HK-2 (cell line): ENCODE data around the gene ADIPOQ.
"Not testable (repeated sequence)": the region's sequence is repeated elsewhere in the genome, so short reads cannot be mapped to it uniquely, and the experiment has no call there.

Experiments
- DNase-seq: peaks from one replicate; pipeline ENCODE4 v3.0.0-alpha.2; 2018; ENCODE audit not compliant: unreplicated experiment

Gene ADIPOQ

DNA sequence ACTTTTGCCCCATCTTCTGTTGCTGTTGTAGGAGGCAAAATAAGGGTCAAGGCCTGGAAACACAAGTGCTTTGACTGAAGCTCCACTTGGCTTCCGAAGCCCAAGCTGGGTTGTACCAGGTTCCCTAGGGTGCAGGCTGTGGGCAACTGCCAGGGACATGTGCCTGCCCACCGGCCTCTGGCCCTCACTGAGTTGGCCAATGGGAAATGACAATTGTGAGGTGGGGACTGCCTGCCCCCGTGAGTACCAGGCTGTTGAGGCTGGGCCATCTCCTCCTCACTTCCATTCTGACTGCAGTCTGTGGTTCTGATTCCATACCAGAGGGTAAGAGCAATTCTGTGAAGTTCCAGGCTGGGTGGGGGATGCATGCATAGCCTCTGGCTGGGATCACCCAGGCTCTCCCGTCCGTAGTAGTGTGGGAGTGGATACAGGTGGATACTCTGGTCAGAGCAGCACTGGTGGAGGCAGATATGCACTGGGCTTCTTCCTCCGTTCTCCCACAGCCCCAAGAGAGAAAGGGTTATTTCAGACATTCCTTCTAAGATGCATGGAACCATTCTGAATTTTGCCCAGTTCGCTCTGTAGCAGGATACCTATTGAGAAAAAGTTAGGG lies at the start of gene ADIPOQ:
TSS of gene ADIPOQ (plus strand) at position 285 of the 613 bp plus-strand sequence. CDS start 10,349 bp downstream, outside the sequence.
- no peak for DNase-seq

DNA sequence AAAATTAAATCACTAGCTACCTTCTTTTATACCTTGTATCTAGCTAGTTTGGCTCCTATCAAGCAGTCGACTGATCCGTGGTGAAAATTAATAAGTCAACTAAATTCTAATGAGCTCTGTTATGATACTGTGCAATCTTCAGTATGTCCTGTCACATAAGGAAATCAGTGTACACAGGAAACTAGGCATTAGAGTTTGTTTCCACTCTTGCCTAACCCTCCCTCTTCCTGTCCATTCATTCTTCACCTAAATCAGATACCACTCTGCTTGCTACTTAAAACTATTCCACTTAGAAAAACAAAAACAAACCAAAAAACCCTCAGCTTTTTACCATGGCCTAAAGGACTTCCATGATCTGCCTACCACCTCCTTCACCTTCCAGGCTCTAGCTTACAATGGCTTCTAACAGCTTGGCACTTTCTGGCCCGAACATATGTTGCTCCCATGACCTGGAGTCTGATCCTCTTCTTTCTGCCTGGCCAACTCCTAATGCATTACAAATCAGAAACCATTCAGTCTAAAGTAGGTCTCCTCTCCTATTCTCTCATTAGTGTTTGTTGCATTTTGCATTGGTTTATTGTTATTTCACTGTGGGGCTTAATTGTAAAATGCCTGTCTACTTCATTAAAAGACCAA lies 44.2 kb upstream of the ADIPOQ start:
- no peak for DNase-seq

DNA sequence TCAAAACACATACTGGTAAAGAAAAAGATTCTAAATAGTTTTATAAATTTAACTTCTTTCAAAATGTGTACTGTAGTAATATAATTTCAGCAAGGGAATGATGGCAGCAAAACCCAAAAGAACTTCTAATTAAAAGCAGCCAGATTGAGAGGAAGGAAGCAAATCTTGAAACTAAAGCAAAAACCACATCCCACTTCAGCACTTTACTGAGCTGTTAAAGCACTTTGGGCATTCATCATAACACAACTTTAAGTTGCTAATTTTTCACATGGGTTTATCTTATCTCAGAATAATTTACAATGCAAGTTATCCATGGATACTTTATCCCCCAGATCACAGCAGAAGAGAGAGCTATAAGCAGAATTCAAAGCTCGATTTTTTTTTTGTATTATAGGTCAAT lies 42.2 kb upstream of the ADIPOQ start:
- no peak for DNase-seq

DNA sequence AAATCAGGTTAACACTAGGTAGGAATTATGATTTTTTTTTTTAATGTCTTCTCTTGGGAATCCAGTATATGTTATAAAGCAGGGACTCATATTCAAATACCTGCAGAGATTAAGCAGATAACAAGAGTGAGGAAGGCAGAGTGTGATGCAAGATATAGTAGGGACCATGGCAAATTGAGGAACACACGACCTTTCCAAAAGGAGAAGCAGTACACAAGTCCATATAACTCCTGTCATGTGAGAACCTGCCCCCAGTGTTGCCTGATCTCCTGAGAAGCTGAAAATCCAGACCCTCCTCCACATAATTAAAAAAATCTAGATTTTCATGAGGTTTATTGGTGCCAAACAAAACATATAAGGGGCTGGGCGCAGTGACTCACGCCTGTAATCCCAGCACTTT lies 39.8 kb upstream of the ADIPOQ start:
- DNase-seq, result no peak

DNA sequence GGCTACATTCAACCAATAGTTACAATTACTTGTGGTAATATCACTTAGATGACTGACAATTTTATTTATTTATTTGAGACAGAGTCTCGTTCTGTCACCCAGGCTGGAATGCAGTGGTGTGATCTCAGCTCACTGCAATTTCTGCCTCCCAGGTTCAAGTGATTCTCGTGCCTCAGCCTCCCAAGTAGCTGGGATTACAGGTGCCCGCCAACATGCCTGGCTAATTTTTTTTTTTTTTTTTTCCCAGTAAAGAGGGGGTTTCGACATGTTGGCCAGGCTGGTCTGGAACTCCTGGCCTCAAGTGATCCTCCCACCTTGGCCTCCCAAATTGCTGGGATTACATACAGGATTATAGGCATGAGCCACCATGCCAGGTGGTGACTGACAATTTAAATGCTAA lies 39.1 kb upstream of the ADIPOQ start:
- DNase-seq, result not testable (repeated sequence)

DNA sequence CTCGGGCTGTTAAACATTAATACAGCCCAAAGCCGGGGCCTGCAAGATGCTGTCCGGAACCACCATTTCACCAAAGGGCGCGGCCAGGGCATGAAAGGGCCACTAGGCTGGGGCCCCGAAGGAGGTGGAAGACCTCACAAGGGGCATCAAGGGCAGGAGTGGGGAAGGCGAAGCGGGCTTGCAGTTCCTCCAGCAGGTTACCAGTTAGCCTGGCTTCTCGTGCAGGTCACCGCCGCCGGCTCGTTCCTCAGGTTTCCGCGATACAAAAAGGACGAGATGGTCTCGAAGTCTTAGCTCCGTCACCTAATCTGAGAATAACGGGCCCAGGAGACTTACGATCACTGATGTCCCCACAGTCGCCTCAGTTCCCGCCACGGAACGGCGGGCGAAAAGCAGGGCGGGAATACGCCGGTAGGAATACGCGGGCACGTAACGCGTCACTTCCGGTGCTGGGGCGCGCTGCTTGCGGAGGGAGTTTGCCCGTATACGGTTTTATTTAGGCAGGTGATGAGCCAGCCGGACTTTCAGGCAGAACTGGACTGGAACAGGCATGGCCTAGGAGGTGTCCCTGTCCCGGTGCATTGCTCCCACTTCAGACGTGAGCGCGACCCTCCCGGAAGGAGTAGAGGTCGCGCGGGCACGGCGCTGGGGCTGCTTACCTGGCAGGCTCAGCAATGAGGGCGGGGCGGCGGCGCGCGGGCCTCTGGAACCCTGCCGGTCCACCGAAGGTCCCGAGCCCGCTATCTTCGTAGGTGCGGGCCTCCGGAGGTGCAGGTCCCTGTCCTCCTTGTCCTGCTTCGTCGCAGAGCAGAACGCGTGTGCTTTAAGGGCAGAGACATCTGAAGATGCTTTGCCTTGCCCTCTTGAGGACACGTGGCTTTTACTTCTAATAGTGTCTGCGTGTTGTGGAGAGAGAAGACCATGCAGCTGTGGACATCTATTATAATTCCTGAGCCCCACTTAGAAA lies 36.1 kb upstream of the ADIPOQ start, which contains the start of gene RFC4:
TSS of gene RFC4 (minus strand) at position 394 of the 967 bp plus-strand sequence. CDS start 1,769 bp downstream, outside the sequence.
- peak; percentile 87 for DNase-seq

DNA sequence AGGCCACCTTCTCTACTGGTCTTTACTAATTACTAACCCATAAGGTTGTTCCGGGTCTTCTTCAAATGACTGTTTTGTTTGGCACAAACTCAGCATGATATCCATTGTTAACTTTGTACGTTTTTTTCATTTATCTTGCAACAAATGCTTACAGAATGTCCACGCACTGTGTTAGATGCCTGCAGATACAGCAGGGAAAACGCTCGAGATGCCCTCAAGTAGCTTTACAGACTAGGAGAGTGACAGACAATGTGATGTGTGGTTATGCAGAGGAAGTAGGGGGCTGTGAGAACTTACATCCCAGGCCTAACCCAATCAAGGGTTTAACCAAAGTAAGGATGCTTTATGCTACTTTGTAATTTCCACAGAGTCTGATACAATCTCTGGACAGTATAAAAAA lies 35.3 kb upstream of the ADIPOQ start:
- DNase-seq, result no peak

DNA sequence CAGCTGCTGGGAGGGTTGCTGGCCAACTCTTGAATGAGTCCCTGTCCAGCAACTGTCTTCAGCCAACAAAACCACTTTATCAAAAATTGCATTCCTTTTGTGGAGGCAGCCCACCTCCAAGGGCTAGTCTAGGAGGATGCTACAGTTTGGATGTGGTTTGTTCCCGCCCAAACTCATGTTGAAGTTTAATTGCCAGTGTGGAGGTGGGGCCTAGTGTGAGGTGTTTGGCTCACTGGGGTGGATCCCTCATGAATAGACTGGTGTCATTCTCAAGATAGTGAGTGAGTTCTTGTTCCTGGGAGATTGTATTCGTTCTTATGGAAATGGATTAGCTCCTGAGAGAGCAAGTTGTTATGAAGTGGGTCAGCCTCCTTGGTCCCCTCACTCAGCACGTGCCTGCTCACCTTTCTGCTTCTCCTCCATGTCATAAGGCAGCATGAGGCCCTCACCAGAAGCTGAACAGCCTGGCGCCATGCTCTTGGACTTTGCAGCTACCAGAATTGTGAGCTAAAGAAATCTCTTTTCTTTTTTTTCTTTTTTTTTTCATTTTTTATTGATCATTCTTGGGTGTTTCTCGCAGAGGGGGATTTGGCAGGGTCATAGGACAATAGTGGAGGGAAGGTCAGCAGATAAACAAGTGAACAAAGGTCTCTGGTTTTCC lies 32.0 kb upstream of the ADIPOQ start:
- no peak for DNase-seq

DNA sequence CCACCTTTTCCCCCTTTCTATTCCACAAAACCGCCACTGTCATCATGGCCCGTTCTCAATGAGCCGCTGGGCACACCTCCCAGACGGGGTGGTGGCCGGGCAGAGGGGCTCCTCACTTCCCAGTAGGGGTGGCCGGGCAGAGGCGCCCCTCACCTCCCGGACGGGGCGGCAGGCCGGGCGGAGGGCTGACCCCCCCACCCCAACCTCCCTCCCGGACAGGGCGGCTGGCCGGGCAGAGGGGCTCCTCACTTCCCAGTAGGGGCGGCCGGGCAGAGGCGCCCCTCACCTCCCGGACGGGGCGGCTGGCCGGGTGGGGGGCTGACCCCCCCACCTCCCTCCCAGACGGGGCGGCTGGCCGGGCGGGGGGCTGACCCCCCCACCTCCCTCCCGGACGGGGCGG lies 31.2 kb upstream of the ADIPOQ start:
- not testable (repeated sequence) for DNase-seq

DNA sequence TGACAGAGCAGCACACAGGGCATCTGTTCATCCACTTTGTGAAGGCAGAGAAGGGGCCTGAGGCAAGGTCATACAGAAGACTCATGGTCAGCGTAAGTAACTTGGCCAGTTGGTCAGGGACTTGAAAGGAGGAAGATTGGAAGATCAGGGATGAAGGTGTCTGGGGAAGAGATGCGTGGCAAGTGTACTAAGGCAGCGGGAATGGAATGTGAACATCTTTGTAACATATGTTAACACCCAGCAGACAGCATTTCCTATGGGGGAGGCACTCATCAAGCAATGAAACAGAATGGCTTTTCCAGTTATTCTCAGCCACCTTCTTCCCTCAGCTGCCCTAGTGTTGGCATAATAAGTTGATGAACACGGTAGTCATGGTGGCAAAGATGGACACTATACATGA lies 28.4 kb upstream of the ADIPOQ start:
- no peak for DNase-seq

DNA sequence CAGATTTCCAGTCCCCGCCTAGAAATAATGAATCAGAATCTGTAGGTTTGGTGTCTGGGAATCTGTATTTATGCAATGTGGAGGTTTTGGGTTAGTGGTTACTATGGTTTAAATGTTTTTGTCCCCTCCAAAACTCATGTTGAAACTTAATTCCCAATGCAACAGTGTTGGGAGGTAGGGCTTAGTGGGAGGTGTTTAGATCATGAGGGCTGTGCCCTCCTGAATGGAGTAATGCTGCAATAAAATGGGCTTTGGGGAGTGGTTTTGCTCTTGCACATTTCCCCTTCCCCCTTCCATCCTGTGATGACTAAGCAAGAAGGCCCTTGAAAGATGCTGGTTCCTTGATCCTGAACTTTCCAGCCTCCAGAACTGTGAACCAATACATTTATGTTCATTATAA lies 27.1 kb upstream of the ADIPOQ start:
- no peak for DNase-seq

DNA sequence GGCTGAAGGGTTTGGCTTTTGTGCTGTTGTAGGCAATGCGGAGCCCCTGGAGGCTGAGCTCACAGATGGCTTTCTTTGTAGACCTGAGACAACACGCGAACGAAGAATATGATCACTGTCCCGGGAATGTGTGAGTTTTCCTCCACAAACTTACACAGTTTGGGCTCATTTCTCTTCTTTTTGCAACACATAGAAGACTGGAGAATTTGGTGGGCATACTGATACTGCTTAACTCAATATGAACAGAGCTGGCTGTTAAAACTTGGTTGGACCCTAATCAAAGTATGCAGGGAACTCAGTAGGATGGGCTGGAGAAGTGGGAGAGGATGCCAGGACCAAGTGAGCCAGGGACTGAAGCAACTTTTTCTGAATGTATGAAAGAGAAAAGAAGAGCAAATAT lies 24.0 kb upstream of the ADIPOQ start:
- no peak for DNase-seq

DNA sequence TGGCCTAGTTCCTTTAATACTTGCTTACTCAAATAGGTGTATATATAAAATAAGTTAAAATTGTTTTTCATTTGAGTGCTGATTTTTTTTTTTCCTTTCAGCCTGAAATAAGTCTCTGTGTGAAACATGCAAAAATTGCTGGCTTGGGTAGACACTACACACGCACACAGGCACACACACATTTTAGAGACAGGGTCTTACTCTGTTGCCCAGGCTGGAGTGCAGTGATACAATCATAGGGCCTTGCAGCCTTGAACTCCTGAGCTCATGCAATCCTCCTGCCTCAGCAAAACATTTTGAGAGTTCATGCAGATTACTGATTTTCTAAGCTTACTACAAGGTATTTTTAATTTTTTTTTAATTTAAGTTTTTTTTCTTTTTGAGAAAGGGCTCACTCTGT lies 23.6 kb upstream of the ADIPOQ start:
- no peak for DNase-seq

DNA sequence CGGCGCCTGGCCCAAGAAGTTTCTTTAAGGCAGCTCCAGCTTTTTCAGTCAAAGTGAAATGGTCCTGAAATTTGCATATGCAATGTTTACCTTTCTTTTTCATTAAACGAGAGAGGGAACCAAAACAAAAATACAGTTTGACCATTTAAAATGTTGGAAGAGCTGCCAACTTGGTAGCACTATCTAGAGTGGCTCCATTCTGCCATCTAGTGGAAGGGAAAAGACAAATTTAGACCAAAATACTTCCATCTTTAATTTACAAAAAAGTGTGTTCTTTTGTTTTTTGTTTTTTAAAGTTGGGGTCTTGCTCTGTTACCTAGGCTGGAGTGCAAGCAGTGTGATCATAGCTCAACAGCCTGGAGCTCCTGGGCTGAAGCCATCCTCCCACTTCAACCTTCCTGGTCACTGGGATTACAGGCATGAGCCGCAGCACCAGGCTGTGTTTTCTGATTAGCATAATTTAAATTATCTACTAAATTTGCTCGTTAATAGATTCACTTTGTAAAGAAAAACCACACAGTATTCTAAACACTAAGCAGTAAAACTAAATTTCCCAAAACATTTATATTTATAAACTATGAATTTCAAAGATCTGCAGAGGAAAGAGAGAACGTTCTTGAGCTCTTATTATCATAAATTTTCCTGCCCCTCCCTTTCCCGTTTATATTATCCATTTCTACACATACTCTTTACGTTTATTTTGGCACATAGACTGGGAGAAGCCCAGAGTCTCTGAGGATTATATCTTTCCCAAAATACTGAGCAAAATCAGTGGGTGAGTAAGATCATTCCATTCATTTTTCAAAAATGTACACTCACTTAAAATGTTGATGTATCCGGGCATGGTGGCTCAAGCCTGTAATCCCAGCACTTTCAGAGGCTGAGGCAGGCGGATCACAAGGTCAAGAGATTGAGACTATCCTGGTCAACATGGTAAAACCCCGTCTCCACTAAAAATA lies 20.8 kb upstream of the ADIPOQ start:
- no peak for DNase-seq

DNA sequence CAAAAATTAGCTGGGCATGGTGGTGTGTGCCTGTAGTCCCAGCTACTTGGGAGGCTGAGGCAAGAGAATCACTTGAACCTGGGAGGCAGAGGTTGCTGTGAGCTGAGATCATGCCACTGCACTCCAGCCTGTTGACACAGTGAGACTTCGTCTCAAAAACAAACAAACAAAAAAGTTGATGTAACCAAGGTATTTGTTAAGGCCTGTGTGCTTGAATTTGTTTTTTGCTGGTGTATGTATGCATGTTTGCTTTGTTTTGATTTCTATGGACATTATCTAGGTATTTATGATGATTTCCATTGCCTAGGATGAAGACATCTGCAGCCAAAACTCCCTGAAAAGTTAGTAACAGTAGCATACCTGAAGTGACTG lies 20.1 kb upstream of the ADIPOQ start:
- not testable (repeated sequence) for DNase-seq

DNA sequence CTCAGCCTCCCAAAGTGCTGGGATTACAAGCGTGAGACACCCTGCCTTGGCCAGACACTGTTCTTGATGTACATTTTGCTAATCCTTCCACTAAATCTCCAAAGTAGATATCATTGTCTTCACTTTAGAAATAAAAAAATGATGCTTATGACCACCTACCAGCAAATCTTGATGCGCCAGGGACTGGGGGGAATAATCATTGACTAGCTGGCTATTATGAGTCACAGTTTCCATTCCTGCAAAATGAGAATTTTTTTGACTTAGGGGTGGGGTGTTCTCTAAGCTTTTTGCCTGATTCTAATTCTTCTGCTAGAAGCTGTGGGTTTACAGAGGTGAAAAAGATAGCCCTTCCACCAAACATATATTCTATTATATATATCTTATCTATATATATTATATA lies 19.1 kb upstream of the ADIPOQ start:
- DNase-seq, result no peak

DNA sequence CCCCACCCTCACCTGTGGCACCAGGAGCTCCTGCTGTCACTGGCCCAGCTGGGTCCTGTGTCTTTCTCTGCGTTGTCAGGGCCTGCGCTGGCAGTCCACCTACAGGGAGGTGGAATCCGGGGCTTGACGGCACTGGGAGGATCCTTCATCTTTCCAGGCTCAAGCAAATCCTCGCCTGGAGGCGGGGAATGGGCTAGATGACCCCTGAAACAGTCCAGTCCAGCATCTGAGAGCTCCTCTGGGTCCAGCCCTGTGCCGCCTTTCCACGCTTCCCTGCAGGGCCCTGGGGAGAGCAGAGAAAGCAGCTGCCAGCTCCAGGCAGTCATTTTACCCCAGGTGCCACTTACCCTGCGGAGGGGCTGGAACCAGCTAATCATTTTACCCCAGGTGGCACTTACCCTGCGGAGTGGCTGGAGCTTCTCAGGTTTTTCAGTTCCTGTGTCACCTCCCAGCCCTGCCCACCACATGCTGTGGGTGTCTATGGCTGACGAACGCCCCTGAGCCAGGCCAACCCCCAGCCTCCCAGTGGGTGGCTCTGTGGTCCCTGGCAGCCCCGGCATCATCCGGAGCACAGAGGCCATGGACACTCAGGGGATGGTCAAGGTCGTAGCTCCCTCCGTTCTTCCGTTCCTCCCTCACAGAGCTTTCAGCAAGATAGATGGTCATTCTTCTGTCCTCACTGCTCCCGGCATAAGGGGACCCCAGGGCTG lies 17.9 kb upstream of the ADIPOQ start:
- DNase-seq, result no peak

DNA sequence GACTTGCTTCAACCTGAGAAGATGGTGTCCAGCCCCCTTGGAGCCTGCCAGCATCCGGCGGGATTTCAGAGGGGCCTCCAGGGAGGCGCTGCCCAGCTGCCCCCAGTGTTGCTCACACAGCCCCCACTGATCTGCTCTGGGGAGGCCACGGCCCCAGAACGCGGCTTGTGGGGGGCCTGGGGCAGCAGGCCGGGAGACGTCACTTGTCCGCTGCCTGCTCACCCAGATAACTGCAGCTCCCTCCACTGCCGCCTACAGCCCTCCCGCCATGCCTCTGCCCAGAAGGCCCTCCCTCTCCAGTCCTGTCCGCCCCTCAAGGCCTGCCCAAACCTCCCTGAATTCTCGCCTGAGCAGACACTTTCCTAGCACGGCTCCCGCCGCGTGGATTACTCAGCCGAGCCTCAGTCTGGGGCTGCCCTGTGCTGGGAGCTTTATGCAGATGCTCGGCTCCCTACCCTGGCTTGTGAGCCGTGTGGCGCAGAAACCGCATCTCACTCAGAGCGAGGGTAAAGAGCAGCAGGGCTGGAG lies 17.2 kb upstream of the ADIPOQ start:
- no peak for DNase-seq

DNA sequence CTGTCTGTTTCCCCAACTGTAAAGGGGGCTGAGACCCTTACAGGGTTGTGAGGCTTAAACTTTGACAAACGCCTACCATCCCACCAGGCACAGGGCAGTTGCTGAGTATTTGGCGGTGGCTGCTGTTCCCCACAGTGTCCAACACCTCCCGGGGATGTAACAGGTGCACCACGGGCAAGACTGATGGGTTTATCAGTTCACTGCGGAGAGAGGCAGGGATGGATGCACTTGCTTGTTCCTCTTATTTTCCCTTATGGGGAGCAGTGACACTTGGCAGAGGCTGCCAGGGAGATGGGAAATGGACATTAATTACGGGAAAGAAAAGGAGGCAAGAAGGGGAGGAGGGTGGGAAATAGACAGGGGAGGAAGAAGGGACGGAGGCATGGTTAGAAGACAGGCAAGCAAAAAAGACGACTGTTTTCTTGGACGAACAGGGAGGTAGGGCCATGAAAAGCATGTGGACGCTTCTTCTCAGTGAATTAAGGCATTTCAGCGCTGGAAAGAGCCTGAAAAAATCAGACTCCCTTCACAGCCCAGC lies 16.6 kb upstream of the ADIPOQ start:
- DNase-seq, result no peak
